HG03521 (cell line): ENCODE measurements around the gene TMEM161A.
"Not testable (repeated sequence)": the region's sequence is repeated elsewhere in the genome, so short reads cannot be mapped to it uniquely, and the experiment has no call there.

Experiments used
- ATAC-seq: cut with Tn5 transposase; IDR thresholded peaks from one replicate; pipeline ENCODE4 v1.9.1; 2021; ENCODE audit warnings: mild to moderate bottlenecking, moderate library complexity; ENCODE audit not compliant: unreplicated experiment

Gene TMEM161A

DNA sequence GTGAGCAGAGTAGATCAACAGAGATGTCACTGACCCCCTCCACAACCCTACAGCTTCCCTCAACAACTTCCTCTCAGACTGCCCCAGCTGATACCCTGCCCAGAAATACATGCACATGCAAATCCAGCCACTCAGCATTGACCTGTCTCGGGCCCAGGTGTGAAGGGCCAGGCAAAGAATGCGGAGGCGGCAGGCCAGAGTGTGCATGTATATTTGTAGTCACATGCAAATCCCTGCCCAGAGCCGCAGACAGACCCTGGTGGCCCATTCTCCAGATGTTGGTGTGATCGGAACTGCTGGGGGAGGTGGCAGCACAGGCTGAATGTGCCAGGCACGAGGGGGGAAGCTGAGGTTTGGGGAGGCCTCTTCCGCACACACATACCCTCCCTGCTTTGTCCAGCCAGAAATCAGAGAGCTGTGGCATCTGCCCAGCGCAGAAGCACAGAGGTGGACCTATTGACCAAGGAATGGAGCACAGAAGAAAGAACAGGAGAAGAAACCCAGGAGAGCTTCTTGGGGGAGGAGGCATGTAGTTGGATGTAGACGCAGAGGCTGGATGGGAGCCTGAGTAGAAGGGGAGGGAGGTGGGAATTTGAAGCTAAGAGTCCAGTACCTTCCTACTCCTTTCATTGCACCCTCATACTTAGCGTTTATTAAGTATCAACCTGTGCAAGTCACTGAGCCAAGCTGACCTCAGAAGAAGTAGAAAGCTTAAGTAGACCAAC is 17.4 kb upstream of the TMEM161A start:
- peak; percentile 75 for ATAC-seq

DNA sequence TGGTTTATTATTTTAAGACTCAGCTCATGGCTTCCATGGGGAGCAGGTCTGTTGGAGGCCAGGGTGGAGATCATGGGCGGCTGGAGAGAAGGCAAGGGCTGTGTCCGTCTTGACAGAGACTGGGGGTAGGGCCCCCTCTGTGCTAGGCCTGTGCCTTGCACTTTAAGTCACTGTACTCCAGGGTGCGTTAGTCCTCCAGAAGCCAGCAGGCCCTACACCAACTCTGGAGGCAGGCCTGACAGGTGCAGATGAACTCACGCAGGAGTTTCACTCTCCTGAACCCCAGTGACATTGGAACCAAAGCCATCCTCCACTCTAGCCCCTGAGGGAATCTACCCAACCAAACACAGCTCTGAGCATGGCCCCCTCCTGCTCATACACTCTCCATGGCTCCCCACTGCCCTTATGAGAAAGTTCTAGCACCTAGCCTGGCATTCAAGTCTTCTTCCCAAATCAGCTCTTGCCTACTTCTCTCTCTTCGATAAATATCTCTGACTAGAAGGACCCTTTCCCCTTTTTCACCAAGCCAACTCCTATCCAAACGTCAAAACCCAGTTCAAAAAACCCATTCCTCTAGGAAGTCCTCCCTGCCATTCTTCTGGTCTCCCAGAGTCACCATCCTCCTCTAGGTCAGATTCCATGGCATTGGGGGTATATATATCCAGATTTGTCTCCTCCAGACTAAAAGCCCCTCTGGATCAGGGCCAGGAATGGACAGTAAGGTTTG is 16.7 kb upstream of the TMEM161A start:
- ATAC-seq = no peak

DNA sequence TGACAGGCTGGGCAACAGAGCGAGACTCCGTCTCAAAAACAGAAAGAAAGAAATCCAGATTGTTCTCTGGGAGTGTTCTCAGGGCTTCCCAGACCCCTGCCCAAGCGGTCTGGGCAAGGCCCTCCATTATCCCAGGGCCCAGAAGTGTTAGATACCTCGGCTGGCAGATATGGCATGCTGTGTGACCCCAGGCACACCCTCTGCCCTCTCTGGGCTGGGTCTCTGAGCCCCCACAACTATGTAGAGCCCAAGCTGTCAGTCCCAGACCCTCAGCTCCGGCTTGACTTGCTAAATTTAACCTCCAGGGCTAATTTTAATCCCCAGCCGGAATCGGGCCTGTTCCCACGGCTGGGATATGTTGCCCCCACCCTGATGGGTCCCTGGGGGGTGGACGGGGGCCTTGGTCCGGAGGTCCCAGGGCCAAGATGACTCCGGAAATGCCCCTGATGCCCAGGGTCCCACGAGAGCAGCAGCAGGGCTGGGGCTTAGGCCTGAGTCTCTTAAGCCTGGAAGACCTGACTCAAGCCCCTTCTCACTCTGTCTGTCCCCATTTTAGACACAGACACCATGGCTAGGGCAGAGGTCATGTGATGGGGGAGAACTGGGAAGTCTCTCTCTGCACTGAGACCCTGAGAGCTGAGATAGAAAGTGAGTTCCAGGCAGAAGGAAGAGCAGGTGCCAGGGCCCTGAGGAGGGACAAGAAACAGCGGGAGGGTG is 14.5 kb upstream of the TMEM161A start:
- ATAC-seq = no peak

DNA sequence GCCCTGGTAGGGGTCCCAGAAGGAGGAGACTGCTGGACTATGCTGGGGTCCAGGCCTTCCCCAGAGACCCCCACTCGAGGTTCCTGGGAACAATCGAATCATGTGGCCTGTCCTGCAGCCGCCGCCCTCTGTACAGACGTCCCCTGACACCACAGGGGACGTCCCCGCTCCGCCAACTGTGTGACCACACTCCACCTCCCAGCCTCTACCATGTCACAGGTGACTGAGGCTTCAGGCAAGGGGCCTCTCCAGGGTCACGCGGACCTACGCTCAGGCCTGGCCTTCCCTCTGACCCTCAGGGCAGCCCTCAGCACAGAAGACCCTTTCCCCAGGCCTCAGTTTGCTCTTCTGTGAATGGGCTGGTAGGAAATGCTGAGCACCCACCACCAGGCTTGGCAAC is 13.1 kb upstream of the TMEM161A start:
- ATAC-seq = no peak

DNA sequence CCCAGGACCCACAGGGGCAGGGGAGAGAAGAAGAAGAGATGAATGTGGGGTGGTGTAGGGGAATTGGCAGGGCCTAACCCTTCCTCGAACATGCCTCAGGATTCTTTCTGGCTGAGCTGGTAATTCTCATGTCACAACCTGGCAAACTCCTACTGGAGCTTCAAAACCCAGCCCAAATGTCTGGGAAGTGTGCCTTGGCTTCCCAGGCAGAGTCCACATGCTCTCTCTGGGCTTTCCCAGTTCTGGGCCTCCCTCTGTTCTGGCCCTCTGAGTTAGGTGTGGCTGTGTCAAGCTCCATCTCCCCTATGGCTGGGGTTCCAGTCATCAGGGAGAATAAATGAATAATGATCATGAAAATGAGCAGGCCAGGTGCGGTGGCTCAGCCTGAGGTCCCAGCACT is 11.2 kb upstream of the TMEM161A start:
- no peak for ATAC-seq

DNA sequence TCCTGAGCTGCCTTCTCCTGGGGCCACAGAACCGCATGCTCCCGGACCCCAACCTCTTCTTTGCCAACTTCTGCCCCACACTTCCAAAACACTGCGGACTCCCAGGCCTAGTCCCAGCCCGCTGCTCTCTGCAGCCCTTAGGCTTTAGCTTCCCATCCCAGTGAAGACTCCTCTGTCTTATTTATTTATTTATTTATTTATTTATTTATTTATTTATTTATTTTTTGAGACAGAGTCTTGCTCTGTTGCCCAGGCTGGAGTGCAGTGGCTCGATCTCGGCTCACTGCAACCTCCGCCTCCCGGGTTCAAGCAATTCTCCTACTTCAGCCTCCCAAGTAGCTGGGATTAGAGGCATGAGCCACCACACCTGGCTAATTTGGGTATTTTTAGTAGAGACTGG is 10.2 kb upstream of the TMEM161A start:
- not testable (repeated sequence) for ATAC-seq

DNA sequence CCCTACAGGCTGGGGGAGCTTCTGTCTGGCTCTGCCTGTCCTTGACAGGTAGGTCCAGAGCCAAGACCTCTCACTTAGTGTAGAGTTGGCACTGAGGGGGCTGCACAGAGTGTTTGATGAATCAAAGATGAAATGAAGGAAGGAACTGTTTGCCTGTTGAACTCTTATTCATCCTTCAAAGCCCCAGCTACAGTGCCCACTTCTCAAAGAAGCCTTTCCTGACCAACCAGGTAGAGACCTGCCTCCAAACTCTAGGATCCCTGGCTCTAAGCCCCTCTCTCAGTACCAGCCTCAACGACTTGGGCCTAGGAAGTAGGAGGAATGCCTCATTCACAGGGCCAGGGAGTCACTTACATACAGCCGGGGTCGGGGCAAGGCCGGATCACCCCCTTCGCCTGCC is 9.1 kb upstream of the TMEM161A start:
- ATAC-seq = no peak

DNA sequence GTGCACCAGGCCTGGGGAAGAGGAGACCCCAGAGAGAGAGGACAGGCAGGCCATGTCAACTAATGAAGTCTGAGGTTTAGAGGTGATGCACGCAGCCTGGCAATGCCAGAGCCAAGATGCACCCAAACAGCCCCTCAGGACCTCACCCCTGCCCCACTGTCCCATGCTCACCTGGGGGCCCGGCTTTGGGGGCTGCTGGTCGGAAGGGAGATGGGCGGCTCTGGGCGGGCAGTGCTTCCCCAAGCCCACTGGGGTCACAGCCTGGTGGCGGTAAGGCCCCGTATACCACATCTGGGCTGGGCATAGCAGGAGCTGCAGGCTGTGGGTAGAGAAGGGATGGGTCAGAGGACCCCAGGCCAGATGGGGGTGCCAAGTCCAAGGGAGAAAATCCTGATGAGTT is 8.6 kb upstream of the TMEM161A start:
- ATAC-seq = no peak

DNA sequence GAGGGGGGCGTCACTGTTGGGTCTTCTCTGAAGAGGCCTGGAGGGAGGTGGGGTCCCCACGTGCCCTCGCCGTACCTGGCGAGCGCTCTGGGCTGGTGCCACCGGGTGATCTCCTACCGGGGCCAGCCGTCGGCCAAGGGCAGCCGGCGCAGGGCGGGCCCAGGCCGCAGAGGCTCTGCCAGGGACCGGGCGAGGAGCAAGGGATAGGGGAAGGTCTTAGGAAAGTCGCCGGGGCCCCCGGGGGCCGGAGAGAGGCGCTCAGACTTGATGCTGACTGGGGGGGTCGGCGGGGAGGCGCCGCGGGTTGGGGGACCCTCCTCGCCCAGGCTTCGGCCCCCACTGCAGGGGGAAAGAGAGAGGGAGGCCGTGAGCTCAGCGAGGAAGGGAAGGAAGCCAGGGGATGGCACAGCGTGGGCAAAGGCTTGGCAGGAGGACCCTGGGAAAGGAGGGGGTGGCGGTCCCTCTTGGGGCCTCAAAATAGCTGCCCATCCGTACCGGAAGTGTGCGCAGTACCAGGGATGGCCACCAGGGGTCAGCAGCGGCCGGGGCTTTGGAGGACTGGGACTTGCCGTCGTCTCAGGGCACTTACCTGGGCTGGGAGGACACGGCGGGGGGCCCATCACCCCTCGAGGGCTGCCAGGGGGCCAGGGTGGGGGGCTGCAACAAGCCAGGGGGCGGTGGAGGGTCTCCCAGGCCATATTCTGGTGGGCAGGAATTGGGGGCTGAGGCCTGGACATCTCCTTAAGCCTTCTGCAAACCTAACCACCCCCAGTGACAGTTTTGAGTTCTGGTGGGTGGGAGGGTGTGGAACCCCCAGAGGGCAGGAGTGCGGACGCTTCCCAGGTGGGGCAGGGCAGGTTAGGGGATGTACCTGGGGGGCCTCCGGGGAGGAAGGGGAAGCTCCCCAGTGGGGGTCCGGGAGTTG is 7.7 kb upstream of the TMEM161A start:
- no peak for ATAC-seq

DNA sequence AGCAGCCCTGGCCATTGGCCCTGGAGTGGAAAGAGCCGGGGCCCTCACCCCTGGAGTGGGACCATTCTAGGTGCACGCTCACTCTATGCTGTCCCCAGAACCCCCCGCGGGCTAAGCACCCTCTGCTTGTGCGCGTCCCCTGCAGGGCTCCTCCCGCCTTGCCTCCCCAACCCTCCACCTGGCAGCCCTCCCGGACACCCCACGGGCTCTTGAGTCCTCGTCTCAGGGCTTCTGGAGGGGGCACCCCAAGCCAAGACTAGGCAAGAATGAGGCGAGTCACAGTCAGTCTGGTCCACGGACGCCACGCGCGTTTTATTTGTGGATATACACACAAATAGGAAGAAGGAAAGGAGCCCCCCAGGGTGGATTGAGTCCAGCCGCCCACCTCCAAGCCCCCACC is 7.0 kb upstream of the TMEM161A start:
- ATAC-seq = no peak

DNA sequence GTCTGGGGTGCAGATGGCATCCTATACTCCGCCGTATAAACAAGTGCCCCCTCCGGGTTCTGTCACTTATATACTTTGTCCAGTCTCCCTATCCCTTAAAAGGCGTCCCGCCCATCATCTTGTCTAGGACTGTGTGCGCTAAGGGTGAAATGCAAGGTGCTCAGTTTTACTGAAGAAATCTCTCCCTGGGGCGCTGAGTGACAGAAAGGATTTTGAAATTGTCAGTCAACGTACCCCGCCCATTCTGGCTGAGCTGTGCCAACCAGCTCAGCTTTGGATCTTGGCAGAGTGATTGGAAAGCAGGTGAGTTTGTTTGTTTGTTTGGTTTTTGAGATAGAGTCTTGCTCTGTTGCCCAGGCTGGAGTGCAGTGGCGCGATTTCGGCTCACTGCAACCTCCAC is 4.1 kb upstream of the TMEM161A start:
- no peak for ATAC-seq

DNA sequence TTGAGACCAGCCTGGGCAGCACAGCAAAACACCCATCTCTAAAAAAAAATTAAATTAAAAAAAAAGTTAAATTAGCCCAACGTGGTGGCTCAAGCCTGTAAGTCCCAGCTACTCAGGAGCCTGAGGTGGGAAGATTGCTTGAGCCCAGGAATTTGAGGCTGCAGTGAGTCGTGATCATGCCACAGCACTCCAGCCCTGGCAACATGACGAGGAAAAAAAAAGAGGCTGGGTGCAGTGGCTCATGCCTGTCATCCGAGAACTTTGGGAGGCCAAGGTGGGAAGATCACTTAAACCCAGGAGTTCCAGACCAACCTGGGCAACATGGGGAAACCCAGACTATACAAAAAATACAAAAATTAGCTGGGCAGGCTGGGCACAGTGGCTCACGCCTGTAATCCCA is 2.2 kb upstream of the TMEM161A start:
- no peak for ATAC-seq

DNA sequence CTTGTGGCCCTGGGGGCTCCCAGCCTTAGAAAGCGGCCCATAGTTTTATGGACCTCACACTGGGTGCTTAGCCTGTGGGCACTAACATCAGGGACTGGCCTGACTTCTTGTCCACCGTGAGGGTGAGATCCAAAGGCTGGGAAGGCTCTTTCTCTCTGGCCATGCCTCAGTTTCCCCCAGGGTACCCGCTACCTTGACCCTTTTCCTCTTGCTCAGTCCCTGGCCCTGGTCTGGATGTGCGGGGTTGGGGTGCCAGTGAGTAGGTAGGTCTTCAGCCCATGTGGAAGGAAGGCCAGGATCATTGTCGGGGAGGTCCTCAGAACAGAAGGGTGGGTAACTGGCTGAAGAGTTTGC is 1.6 kb upstream of the TMEM161A start:
- no peak for ATAC-seq

DNA sequence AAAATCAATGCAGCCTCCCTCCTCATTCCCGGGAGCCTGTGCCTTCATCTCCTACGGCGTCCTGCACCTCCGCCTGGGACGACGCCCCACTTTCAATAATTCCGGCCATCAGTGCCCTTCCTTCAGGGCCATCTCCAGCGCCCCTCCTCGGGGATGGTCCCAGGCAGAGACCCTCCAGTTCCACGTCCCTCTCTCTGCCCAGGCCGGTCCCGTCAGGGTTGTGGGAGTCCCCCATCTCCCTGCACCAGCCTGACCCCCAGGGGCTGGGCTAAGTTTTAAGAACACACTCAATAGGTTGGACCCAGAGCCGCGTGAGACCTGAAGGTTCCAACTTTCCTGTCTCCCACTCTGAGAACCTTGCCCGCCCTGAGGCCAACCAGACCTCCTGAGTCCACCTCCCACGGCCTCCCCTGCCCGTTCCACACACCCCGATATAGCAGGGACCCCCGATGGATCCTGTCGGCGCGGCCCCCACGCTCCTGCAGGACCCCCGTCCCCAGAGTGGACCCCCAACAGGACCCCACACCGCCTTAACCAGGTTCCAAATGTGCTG is 646 bp downstream of the TMEM161A start:
- ATAC-seq = no peak

DNA sequence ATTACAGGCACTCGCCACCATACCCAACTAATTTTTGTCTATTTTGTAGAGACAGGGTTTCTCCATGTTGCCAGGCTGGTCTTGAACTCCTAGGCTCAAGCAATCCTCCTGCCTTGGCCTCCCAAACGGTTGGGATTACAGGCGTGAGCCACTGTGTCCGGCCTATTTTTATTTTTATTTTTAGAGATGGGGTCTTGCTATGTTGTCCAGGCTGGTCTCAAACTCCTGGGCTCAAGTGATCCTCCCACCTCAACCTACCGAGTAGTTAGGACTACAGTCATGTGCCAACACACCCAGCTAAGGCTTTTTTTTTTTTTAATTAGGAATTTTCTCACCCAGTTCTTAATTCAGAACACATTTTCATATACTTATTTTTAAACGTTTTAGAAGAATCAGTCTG is 2.6 kb downstream of the TMEM161A start:
- not testable (repeated sequence) for ATAC-seq

DNA sequence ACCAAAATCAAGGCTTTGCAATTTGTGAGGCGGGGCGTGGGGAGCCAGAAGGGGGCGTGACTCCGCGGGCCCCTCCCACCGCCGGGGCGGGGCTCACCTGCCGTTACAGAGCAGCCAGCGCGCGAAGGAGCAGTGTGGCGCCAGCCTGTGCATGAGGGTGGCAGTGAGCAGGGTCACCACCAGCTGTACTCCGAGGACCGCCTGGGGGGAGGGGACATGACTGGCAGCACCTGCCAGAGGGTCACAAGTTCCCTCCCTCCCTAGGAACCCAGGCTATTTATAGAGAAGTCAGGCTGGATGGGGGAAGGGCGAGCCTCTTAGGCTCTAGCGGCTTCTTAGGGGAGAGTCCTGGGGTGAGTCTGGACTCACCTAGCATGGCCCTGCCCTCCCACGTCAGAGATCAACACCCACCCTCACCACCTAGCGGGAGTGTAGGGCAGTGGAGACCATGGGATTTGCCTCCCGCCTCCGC is 3.6 kb downstream of the TMEM161A start:
- ATAC-seq = no peak

DNA sequence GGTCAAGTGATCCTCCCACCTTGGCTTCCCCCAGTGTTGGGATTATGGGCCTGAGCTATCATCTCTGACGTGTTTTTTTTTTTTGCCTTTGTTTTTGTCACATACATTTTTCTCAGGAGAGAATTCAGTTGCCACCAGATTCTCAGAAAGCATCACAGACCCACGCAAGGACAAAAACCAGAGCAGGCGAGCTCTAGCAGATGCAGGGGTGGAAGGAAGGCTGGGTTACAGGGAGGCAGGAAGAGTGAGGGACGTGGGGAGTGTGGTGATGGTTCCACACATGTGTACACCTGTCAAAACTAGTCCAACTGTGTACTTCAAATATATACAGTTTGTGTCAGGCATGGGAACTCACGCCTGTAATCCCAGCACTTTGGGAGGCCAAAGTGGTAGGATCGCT is 4.3 kb downstream of the TMEM161A start:
- ATAC-seq = no peak

DNA sequence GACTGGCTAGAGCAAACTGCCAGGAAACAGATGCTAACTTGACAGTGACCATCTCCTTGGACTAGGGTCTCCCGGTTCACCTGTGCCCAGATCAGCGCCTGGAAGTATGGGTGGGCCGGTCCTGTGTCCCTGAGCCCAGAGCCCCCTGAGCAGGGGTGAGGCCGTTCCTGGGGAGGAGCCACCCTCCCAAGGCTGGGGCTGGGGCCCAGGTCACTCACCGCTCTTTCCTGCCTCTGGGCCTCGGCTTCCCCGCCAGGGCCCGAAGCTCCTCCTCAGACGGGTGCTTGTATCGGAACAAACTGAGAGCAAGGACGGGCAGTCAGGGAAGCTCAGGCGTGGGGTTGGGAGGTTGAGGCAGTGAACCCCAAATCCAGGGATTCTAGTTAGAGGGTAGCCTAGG is 5.4 kb downstream of the TMEM161A start:
- ATAC-seq = no peak

DNA sequence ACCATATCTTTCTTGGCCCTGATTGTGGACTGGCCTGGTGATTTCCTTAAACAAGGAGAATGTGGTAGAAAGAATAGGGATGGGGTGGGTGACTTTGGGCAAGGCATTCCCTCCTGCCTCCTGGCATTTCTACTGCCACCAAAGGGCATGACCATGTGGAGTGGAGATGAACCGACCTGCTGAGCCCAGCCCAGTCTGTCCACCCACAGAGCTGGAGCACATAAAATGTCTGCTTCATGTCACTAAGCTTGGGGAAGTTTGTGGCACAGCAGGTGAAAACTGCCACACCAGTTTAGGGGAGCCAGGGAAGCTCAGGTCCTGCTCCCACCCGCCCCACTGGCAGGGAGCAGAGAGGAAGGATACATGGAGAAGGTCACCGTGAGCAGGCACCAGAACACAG is 6.3 kb downstream of the TMEM161A start:
- no peak for ATAC-seq

DNA sequence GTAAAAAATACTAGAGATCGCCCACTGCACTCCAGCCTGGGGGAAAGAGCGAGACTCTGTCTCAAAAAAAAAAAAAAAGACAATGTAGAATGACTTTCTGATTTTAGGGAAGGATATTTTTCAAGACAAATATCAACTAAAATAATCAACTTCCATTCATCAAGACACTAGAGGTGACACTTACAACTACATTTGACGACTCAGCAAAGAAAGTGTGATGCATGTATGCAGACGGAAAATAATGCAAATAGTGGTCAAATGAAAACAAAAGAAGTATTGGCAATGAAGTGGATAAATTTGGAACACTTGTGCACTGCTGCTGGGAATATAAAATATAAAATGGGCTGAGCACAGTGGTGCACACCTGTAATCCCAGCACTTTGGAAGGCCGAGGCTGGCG is 12.2 kb downstream of the TMEM161A start:
- no peak for ATAC-seq

DNA sequence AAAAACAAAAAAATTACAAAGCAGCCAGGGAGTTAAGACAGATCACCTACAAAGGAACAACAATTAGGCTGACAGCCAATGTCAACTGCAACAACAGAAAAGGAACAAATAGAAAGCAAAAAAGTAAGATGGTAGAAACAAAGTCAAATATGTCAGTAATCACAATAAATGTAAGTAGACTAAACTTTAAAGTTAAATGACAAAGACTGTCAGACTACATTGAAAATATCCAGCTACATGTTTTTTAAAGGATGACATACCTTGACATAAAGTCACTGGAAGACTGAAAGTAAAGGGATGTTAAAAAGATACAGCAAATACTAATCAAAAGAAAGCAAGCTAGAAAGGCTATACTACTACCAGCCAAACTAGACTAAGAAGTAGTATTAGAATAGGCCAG is 14.9 kb downstream of the TMEM161A start:
- no peak for ATAC-seq
